ENCODE data around the gene TOMM40.
A peak's percentile ranks its signal among the peaks of the same experiment; 100 is the strongest.

TOMM40 gene

DNA sequence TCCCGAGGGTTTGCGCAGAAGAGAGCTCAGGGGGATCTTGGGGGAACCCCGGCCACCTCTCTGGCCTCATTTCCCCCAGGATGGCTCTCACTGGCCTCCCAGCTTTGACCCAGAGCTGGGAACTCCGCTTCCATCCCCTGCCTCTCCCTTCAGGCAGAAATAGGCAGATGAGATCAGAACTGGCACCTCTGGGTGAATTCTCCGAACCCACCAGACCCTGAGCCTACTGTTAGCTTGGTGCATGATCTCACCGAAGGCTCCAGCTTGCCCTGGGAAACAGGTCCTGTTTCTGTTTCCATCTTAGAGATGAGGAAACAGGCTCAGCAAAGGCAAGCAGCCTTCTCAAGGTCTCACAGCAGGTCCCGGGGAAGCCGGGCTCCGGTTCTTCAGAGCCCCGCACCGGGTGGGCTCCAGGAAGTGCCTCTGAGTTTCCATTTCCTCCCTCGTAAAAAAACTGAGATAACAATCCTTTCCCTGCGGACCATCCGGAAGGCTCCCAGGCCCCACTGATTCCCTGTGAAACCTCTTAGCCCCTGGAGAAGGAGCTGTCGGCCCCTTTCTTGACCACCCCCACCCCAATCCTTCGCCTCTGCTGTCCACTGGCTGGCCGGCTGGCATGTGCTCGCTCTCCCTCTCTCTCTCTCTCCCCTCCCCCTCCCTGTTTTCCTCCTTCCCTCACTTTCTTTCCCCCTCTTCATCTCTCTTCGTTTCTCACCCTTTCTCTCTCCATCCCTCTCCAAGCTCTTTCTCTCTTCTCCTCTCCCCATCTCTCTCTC is 42.8 kb upstream of the TOMM40 start:
- CTCF ChIA-PET = interaction anchor here (1.0 to 2.6 kb wide), 5 partner anchors 10 to 191 kb away, joined by 3 to 10 read pairs (median 3); no protein-coding TSS in a partner anchor
- TF ChIP-seq, protein P1, sequence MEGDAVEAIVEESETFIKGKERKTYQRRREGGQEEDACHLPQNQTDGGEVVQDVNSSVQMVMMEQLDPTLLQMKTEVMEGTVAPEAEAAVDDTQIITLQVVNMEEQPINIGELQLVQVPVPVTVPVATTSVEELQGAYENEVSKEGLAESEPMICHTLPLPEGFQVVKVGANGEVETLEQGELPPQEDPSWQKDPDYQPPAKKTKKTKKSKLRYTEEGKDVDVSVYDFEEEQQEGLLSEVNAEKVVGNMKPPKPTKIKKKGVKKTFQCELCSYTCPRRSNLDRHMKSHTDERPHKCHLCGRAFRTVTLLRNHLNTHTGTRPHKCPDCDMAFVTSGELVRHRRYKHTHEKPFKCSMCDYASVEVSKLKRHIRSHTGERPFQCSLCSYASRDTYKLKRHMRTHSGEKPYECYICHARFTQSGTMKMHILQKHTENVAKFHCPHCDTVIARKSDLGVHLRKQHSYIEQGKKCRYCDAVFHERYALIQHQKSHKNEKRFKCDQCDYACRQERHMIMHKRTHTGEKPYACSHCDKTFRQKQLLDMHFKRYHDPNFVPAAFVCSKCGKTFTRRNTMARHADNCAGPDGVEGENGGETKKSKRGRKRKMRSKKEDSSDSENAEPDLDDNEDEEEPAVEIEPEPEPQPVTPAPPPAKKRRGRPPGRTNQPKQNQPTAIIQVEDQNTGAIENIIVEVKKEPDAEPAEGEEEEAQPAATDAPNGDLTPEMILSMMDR (IDR thresholded peaks at IDR 0.05; ENCODE audit: control extremely low read depth, extremely low read depth, low read depth, missing control alignments) = no peak
- DNase-seq (ENCODE audit: extremely low spot score) = peak; percentile 18
- POLR2A ChIA-PET = no interaction called here

DNA sequence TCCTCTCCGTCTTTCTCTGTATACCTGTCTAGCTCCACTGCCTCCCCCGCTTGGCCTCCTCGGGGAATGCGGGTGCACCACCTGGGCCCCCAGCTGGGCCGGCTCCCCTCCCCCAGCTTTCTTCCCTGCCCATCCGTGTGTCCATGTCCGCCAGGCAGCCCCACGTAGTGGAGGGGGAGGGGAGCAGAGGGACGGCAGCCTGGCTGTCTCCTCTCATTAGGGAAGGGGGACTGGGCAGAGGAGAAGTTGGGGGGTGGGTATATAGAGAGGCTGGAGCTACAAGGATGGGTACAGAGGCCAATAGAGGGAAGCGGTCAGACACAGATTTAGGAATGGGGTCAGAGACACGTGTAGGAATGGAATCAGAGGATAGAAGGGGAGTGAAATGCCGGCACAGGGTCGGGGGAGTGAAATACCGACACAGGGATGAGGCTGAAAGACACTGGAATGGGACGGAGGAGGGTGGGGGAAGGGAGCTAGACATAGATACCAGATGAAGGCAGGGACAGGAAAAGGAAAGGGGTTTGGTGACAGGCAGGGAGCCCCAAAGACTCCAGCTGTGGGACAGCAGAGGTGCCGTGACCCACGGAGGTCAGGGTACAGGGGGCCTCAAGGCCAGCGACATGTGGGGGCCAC is 42.1 kb upstream of the TOMM40 start:
- no peak for DNase-seq (ENCODE audit: extremely low spot score)
- ChIA-PET POLR2A (no interaction called here), CTCF (interaction anchor here (1.0 to 2.6 kb wide), 5 partner anchors 9 to 192 kb away, joined by 3 to 10 read pairs (median 3); no protein-coding TSS in a partner anchor)
- TF ChIP-seq, protein P1 (IDR thresholded peaks at IDR 0.05; ENCODE audit: control extremely low read depth, extremely low read depth, low read depth, missing control alignments) = no peak

DNA sequence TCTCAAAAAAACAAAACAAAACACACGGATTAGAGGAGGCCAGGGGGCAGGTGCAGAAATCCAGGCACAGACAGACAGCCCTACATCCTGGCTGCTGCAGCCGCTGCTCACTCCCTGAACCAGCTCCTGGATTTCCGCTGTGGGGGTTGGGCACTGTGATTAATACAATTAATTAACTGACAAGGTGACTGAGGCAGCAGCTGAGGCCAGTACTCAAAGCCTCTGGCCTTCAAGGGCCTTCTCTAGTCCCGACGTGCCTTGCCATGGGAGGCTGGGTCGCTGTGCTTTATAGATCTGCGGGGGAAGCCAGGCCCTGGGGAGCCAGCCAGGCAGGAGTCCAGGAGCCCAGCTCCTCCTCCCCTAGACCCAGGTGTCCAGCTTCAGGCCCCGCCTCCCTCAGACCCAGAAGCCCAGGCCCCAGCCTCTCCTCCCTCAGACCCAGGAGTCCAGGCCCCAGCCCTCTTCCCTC is 40.4 kb upstream of the TOMM40 start:
- POLR2A ChIA-PET = no interaction called here
- CTCF ChIA-PET = interaction anchor here (1.7 kb wide), 1 partner anchor 127 kb away, joined by 4 read pairs; no protein-coding TSS in a partner anchor
- TF ChIP-seq, protein P1 (IDR thresholded peaks at IDR 0.05; ENCODE audit: control extremely low read depth, extremely low read depth, low read depth, missing control alignments) = no peak
- DNase-seq (ENCODE audit: extremely low spot score) = no peak

DNA sequence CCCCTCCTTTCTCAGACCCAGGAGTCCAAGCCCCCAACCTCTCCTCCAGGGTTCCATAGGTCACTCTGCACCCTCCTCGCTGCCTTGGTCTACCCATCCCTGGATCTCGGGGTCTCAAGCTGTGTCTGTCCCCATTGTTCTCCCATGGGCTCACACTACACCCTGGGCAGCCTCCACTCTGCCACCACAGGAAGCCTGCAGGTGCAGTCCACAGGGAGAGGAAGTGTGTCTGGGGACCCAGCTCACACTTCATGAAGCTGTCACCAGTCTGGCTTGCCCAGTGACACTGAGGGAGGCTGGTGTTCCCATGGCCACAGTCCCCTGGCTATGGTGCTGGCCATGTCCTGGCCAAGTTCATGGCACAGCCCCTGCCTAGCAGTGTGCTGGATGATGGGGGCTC is 39.6 kb upstream of the TOMM40 start:
- DNase-seq (ENCODE audit: extremely low spot score) = no peak
- TF ChIP-seq, protein P1 (IDR thresholded peaks at IDR 0.05; ENCODE audit: control extremely low read depth, extremely low read depth, low read depth, missing control alignments) = no peak
- CTCF ChIA-PET = interaction anchor here (0.9 to 1.7 kb wide), 2 partner anchors 80 to 128 kb away, joined by 3 to 4 read pairs; no protein-coding TSS in a partner anchor
- POLR2A ChIA-PET = no interaction called here

DNA sequence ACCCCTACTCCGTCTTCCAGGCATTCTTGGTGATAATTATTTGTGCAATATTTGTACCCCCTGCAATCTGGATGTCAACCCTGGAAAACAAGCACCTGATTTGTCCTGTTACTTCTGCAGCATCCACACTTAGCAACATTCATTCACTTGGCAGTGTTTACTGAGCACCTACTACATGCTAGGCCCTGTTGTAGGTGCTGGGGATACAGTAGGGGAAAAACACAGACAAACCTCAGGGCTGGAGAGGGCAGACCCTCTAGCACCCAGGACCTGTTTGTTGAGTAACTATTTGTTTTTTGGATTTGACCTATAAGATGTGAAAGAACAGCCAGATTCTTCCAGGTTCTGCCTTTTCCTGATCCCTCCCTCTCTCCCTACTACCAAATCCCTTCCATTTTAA is 35.4 kb upstream of the TOMM40 start:
- CTCF ChIA-PET = interaction anchor here (1.1 to 1.5 kb wide), 2 partner anchors 11 to 131 kb away, joined by 4 read pairs; no protein-coding TSS in a partner anchor
- TF ChIP-seq, protein P1 (IDR thresholded peaks at IDR 0.05; ENCODE audit: control extremely low read depth, extremely low read depth, low read depth, missing control alignments) = no peak
- no peak for DNase-seq (ENCODE audit: extremely low spot score)
- POLR2A ChIA-PET = no interaction called here

DNA sequence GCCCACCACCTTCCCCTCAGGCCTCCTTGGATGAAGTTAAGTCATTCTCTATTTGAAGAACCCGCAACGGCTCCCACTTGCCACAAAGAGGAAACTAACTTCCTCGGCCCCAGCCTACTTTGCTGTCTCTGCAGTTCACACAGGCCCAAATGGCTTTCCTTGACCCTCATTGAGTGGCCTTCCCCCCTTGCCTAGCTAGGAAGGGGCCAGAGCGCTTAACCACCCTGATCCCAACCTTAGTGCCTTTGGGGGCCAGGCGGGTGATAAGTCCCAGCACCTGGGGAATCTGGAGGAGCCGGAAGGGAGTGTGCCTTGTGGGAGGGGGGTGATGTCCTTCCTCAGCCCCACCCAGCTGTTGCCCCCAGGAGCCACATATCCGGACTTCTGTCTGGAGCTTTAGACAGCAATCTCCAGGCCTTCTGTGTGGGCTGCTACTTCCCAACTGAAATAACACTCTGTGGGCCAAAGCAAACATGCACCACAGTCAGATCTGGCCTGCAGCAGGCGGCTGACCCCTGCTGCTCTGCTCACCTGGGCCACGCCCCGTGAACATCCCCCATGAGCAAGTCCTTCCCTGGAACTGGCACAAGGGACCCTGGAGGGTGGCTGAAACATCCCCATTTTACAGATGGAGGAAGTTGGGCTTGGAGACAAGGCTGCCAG is 34.5 kb upstream of the TOMM40 start:
- TF ChIP-seq, protein P1 (IDR thresholded peaks at IDR 0.05; ENCODE audit: control extremely low read depth, extremely low read depth, low read depth, missing control alignments) = no peak
- POLR2A ChIA-PET = no interaction called here
- DNase-seq (ENCODE audit: extremely low spot score) = no peak
- CTCF ChIA-PET = interaction anchor here (0.9 to 1.5 kb wide), 4 partner anchors 9 to 166 kb away, joined by 3 to 4 read pairs (median 4); partner anchors contain the start of gene NECTIN2
